HG03108 (cell line): ENCODE results near the gene TERT.
"Not testable (repeated sequence)": the region's sequence is repeated elsewhere in the genome, so short reads cannot be mapped to it uniquely, and the experiment has no call there.

ENCODE experiments used
- ATAC-seq: cut with Tn5 transposase; IDR thresholded peaks from one replicate; pipeline ENCODE4 v1.9.1; 2021; ENCODE audit warnings: moderate library complexity; ENCODE audit not compliant: unreplicated experiment

The TERT gene

DNA sequence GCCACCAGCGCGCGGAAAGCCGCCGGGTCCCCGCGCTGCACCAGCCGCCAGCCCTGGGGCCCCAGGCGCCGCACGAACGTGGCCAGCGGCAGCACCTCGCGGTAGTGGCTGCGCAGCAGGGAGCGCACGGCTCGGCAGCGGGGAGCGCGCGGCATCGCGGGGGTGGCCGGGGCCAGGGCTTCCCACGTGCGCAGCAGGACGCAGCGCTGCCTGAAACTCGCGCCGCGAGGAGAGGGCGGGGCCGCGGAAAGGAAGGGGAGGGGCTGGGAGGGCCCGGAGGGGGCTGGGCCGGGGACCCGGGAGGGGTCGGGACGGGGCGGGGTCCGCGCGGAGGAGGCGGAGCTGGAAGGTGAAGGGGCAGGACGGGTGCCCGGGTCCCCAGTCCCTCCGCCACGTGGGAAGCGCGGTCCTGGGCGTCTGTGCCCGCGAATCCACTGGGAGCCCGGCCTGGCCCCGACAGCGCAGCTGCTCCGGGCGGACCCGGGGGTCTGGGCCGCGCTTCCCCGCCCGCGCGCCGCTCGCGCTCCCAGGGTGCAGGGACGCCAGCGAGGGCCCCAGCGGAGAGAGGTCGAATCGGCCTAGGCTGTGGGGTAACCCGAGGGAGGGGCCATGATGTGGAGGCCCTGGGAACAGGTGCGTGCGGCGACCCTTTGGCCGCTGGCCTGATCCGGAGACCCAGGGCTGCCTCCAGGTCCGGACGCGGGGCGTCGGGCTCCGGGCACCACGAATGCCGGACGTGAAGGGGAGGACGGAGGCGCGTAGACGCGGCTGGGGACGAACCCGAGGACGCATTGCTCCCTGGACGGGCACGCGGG, at the start of gene TERT:
TERT (minus strand) TSS at position 234 of the 815 bp plus-strand sequence; CDS start at position 155, 79 bp downstream.
- ATAC-seq: no peak

DNA sequence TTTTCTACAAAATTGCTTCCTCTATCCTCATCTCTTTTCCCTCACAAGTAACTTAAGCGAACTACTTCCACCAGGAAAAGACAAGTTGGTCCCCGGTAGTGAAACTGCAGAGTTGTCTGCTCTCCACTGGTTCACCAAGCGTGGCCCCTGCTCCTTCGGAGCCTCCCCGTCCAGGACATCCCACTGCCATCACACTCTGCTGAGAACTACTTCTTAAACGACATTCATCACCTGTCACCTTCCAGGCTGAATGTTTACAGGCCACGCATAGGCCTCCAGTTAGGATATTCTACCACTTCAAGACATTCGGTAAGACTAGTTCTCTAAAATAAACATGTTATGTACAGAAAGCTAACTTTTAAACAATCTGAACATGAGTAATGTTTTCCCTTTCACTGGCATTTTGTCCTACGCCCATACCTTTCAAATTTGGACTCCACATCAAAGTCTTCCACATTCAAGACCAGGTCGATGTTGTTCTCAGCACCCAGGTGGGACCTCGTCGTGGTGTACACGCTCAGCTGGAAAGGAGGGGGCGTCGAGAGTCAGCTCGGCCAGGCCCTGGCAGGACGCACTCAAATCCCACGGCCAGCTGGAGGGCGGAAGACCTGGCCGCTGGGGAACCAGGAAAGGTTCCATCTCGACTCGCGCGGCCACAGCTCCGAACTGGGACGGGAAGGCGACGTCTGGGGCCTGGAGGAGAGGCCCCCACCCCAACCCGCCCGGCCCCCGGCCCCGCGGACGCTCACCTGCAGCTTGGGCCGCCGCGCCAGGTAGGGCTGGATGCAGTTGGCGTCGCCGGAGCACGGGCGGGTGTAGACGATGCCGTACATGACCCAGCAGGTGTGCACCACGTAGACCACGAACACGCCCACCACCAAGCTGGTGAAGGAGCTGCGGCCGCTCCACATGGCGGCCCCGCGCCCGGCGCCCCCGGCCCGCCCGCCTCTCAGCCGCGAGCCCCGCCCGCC, 49.3 kb upstream of the TERT start:
- ATAC-seq: peak; percentile 9

DNA sequence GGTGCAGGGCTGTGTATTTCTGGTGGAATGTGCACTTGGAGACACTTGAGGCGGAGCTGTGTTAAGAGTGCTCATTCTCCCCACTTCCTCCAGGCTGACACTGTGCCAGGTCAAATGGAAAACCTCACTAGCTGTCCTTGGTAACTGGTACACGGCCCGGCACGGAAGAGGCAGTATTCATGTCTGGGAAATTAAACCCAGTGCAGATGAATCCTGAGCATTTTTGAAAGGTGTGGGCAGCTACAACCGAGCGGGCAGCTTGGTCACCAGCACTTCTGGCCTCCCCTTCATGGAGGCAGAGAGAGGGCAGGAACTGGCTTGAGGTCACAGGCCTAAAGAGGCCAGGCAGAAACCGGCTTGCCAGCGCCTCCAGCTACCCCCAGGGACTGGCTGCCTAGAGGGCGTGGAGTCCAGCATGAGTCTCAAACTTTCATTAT, 48.5 kb upstream of the TERT start:
- ATAC-seq: no peak

DNA sequence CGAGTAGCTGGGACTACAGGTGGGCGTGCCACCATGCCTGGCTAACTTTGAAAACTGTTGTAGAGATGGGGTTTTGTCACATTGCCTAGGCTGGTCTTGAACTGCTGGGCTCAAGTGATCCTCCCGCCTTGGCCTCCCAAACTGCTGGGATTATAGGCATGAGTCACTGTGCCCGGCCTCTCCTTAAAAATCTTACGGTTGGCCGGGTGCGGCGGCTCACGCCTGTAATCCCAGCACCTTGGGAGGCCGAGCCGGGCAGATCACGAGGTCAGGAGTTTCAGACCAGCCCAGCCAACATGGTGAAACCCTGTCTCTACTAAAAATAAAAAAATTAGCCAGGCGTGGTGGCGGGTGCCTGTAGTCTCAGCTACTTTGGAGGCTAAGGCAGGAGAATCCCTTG, 47.8 kb upstream of the TERT start:
- not testable (repeated sequence) for ATAC-seq

DNA sequence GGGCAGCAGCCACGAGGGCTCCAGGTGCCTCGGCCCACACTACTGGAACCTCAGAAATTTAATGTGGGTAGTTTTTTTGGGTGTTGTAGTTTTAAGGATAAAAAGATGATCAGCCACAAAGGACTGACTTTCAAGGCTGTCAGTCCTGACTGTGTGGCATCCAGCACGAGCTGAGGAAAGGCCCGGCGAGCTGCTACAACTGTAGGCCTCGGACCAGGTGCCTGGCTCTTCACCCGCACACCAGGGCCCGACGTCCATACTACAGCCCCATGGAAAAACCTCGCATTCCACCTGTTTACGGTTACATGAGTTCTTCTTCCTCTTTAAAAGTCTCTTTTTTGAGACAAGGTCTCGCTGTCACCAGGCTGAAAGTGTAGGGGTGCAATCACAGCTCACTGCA, 47.4 kb upstream of the TERT start:
- no peak for ATAC-seq

DNA sequence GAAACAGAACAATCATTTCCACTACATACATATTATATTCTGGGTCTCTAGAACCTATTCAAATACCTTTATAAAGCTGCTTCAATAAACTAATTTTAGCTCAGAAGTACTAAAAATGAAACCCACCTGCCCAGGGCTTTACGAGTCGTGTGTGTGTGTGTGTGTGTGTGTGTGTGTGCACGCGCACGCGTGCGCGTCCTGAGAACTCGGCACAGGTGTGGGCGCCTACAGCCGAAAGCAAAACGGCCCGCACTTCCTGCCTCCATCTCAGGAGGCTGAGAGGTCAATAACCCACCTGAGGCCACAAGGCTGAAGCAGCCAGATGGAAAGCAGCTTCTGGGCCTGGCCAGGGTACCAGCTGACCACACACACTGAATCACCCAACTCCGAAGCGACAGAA, 47.0 kb upstream of the TERT start:
- ATAC-seq: no peak

DNA sequence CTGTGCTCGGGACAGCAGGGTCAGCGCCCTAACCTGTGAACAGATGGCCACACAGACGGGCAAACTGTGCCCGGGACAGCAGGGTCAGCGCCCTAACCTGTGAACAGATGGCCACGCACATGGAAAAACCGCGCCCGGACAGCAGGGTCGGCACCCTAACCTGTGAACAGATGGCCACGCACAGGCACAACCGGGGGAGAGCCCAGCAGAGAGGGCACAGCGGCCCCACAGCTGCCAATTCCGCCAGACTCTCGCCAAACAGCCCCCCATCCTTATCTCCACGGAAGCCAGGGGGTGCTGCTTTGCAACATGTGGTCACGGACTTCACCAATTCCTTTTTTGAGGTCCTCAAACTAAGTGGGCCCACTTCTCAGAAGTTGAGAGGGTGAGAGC, 44.9 kb upstream of the TERT start:
- not testable (repeated sequence) for ATAC-seq

DNA sequence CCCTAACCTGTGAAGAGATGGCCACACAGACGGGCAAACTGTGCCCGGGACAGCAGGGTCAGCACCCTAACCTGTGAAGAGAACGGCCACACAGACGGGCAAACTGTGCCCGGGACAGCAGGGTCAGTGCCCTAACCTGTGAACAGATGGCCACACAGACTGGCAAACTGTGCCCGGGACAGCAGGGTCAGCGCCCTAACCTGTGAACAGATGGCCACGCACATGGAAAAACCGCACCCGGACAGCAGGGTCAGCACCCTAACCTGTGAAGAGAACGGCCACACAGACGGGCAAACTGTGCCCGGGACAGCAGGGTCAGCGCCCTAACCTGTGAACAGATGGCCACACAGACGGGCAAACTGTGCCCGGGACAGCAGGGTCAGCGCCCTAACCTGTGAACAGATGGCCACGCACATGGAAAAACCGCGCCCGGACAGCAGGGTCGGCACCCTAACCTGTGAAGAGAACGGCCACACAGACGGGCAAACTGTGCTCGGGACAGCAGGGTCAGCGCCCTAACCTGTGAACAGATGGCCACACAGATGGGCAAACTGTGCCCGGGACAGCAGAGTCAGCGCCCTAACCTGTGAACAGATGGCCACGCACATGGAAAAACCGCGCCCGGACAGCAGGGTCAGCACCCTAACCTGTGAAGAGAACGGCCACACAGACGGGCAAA, 44.4 kb upstream of the TERT start:
- not testable (repeated sequence) for ATAC-seq

DNA sequence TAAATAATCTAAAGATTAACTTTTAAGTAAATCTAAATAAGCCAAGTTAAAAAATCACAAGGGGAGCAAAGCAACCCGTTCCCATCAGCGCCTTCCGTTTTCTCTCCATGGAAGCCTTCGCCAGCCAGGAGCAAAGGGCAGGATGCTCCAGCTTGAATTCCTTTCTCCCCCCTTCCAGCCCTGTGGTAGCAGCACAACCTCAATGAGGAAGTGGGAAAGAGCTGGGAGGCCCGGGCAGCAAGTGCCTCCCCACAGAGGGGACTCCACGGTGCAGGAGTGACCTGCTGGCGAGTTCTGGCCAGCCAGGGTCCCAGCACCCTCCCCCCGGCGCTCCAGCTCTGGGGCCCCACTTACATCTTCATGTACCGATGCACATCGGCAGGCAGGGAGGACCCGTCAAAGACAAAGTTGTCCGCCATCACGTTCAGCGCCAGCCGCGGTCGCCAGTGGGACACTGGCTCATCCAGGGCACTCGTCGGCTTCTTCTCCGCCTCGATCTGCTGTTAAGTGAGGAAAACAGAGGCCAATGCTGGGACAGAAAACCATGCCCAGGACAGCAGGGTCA, 43.7 kb upstream of the TERT start:
- ATAC-seq: no peak

DNA sequence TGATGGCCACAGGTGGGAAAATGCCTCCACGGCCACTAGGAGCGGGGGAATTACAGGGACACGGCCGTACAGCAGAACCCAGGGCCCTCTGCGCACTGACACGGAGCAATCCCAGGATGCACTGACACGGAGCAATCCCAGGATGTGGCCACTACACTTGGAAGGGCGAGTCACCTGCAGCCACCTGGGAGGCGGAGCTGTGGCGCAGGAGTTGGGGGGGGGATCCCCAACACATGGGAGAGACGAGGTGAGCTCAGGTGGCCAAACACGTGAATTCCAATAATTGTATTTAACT, 43.3 kb upstream of the TERT start:
- no peak for ATAC-seq

DNA sequence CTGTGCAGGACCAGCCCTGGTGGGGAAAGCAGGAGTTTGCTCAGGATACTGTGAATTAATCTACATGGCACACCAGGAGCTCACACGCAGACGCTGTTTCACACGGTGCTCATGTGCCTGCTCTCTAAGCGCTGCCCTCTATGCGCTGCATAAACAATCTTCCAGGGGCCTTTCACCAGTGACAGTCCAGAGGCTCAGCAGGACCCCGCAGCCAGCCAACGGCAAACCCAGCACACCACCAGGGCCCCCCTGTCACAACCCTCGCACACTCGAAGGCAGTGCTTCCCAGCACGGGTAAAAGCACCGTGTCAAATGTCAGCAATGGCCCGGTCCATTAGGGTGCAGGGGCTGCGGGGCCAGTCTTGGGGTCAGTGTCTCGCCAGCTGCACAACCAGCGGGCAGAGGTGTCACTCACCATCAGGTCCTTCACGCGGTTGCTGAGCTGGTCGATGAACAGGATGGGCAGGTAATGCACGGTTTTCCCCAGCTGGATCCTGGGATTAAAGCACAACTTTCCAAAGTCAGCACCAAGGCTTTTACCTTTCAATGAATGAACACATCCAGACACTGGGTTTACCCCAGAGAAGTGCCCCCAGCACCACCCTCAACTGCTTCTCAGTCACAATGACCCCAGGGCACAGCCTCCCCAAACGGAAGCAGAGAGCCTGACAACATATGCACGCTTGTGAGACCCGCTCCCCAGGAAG, 42.8 kb upstream of the TERT start:
- ATAC-seq: no peak

DNA sequence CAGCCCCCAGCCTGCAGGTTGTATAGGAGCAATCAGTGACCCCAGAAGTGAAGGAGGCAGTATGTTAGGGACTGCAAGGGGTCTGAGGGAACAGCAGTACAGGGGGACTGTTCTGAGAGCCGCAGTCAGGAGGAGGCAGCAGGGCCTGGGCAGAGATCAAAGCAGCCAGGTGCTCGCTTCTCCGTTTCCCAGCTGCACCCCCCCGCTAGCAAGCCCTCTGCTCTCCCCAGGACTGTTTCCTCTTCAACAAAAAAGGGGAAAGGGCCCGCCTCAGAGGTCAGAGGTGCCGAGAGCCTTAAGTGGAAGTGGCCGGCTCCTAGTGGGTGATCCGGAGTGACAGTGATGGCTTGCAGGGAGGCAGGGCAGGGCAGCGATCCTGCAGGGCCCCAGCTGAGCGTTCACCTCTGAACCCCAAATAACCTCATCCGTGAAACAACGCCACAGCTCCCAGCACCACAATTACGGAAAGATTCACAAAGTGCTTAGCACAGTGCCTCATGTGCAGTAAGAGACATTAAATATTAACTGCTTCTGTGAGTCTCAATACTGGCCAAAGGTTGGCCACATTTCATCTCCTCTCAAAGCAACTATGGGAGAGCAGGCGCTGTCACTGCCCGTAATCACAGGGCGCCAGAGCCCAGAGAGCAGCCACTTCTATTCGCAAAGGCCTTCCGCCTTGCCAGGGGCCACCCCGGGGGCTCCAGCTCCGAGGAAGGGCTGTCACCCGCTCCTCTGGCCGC, 42.1 kb upstream of the TERT start:
- ATAC-seq: no peak

DNA sequence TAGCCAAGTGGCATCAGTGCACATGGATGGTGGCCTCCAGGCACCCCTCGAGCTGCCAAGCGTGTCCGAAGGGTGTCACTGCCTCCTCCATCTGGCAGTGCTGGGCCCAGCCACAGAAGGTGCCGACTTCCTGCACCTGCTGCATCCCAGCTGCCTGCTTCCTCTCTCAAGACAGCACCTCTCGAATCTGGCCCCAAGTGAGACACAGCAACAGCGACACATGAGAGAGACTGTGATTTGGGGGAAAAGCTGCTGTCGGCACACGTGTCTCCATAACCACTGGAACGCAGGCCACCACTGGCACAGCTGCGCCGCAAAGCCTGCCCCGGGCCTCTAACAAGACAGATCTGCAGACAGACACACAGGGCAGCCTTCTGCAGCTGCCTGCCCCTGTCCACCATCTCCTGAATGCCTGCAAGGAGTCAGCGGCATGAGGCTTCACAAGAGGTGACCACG, 41.3 kb upstream of the TERT start:
- ATAC-seq: no peak

DNA sequence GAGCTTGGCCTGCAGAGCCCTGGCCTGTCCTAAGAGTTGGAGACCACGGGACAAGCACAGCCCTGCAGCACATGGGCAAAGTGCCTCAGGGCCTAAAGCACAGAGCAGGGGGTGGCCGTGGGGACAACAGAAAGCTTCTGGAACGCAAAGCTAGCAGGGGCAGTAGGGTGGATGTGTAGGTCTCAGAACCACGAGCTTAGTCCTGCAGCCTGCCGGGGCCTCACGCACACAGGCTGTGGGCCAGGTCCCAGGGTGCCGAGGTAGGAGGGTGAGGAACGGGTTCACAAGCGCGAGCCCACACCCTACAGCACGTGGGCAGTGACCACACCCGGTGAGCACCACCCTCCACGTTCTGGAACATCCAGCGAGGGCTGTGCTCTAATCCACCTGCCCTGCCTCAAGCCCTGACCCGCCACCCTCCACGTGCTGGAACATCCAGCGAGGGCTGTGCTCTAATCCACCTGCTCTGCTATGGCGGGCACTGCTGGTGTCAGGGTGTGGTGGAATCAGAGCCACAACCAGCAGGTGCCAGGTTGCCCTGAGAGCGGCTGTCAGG, 40.8 kb upstream of the TERT start:
- no peak for ATAC-seq

DNA sequence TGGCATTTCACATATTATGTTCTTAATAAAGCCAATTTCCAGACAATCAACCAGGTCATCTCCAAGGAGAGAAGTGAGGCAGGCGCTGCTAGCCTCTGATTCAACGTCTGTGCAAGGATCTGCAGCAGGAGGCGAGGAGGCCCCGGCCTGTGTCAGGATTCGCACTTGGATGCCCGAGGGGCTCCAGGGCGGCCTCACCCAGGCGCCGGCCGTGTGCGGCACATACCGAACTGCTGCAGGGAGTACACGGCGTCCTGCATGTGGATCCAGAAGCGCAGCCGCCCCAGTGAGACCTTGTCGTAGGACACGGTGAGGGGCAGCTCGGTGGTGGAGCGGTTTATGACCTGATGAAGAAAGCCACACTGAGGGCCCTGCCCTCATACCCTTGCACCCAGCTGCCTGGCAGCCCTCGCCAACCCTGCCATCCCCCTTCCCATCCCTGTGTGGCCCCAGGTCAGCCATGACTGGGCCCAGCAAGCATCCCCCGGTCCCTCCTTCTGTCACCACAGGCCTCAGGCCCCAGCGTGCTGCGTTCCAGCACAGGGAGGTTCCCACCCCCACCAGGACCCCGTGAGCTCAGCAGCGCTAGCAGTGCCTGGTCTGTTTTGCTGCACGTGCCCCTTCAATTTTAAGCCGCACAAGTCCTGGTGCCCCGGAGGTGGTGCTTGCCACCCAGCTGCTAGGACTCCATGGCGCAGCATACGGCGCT, 40.1 kb upstream of the TERT start:
- ATAC-seq: no peak

DNA sequence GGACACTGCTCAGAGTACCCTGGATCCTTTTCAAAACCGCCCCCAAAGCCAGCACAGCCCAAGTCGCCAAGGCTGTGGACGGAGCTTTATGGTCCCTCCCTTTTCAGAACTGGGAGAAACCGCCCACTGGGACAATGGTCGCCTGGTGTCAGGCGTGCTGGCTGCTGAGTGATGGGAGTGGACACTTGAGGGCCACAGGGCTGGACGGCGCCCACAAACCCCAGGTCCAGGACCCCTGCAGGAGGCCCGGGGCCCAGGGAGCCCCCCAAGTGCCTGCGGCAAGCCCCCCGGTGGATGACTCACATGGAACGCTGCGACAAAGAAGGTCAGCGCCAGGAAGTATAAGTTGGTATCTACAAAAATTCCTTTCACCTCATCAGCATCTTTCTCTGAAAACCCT, 39.1 kb upstream of the TERT start:
- no peak for ATAC-seq

DNA sequence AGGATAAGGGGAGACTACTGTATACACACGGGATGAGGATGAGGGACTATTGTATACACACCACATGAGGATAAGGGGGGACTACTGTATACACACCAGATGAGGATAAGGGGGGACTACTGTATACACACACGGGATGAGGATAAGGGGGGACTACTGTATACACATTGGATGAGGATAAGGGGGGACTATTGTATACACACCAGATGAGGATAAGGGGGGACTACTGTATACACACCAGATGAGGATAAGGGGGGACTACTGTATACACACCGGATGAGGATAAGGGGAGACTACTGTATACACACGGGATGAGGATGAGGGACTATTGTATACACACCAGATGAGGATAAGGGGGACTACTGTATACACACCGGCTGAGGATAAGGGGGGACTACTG, 38.4 kb upstream of the TERT start:
- not testable (repeated sequence) for ATAC-seq

DNA sequence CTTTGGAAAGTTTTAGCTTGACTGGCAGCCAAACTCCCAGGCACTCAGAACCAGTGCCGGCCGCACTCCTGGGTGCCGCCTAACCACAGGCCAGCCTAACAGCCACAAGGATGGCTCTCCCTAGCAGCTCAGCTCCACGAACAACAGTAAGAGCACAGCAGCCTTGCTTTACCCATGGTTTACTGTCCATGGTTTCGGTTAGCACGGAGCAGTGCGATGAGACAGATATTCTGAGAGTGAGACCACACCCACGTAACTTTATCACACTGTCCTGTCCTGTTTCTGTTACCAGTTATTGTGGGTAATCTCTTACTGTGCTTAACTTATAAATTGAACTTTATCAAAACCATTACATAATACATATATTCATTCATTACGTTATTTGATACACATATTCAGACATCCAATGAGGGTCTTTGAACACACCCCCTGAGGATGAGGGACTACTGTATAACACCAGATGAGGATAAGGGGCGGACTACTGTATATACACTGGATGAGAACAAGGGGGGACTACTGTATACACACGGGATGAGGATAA, 37.7 kb upstream of the TERT start:
- ATAC-seq: no peak
